B cell (primary cell): Measurements from ENCODE around the gene PBX1. TPM values are rescaled to one million over a fixed set of nuclear protein-coding genes. Genes with fewer than 3 reads are reported as not detected.

Experiments
- ATAC-seq: fragments of 200-7000 bp; cut with Tn5 transposase; one replicate; pipeline ENCODE4 v1.10.0; 2021; ENCODE audit warnings: low read depth, mild to moderate bottlenecking, moderate number of reproducible peaks, moderate library complexity
- CTCF ChIA-PET: fragments of 350-600 bp; sonication (Branson Sonifier 250); formaldehyde crosslinking; loops from one replicate; lab custom pipeline; 2021; ENCODE audit warnings: antibody characterized with exemption, inconsistent platforms; lab: Charles Lee
- POLR2A ChIA-PET: fragments of 350-600 bp; sonication (Branson Sonifier 250); formaldehyde crosslinking; loops from one replicate; lab custom pipeline; 2021; ENCODE audit warnings: antibody characterized with exemption; lab: Charles Lee
- DNase-seq: peaks from one replicate; pipeline ENCODE4 v3.0.0; 2013
- H2AFZ ChIP-seq: 2 replicates; pipeline ENCODE4 v1.6.1; 2012; ENCODE audit warnings: mild to moderate bottlenecking, low read depth, low read length; ENCODE audit not compliant: insufficient read depth, poor library complexity, severe bottlenecking
- H3K27ac ChIP-seq, 2 donors: 1 replicate in 1 of 2; 2 replicates in 1 of 2; pipeline ENCODE4 v1.5.1; 2012 to 2013; ENCODE audit warnings: low read length in 2 of 2, mild to moderate bottlenecking in 2 of 2, moderate library complexity in 1 of 2
- H3K27me3 ChIP-seq, 4 experiments: fragments of 200-600 bp in 1 of 4; sonication (generic) in 1 of 4; replicated peaks in 1 of 4; 1 replicate in 2 of 4; 2 replicates in 2 of 4; pipeline versions ENCODE4 v1.6.1 to v1.7.0; 2013 to 2016; ENCODE audit warnings: low read length in 3 of 4, mild to moderate bottlenecking in 2 of 4, mixed read lengths in 1 of 4, moderate library complexity in 1 of 4; ENCODE audit not compliant: insufficient read depth in 4 of 4, control insufficient read depth in 3 of 4; ENCODE audit errors: control extremely low read depth in 1 of 4
- H3K36me3 ChIP-seq, 2 experiments: replicated peaks in 1 of 2; 1 replicate in 1 of 2; 2 replicates in 1 of 2; pipeline versions ENCODE4 v1.6.1 to v1.7.1; 2013; ENCODE audit warnings: low read length in 1 of 2; ENCODE audit not compliant: insufficient read depth in 2 of 2, control insufficient read depth in 1 of 2; ENCODE audit errors: control extremely low read depth in 1 of 2, extremely low read depth in 1 of 2
- H3K4me1 ChIP-seq, 2 donors: fragments of 200-600 bp in 1 of 2; sonication (generic) in 1 of 2; 1 replicate in 1 of 2; 2 replicates in 1 of 2; pipeline versions ENCODE4 v1.5.1 to v1.6.1; 2013 to 2017; ENCODE audit warnings: low read length in 2 of 2; ENCODE audit not compliant: control insufficient read depth in 2 of 2, insufficient read depth in 2 of 2
- H3K4me2 ChIP-seq: replicated peaks from 2 replicates; pipeline ENCODE3; 2012; ENCODE audit warnings: mild to moderate bottlenecking, low read depth, low read length; ENCODE audit not compliant: poor library complexity, severe bottlenecking
- H3K4me3 ChIP-seq, 5 experiments: fragments of 200-600 bp in 1 of 5; sonication (generic) in 1 of 5; 1 replicate in 3 of 5; 2 replicates in 2 of 5; pipeline versions ENCODE4 v1.5.1 to v1.7.0; 2011 to 2016; ENCODE audit warnings: low read length in 4 of 5, mild to moderate bottlenecking in 4 of 5, low read depth in 2 of 5, control low read depth in 1 of 5, moderate library complexity in 1 of 5; ENCODE audit not compliant: insufficient read depth in 1 of 5; ENCODE audit errors: control extremely low read depth in 1 of 5, extremely low read depth in 1 of 5
- H3K79me2 ChIP-seq: fragments of 200-600 bp; sonication (generic); one replicate; pipeline ENCODE4 v1.6.0; 2016; ENCODE audit warnings: low read length; ENCODE audit not compliant: control insufficient read depth, insufficient read depth
- H3K9ac ChIP-seq: fragments of 200-600 bp; sonication (generic); 2 replicates; pipeline ENCODE4 v1.6.1; 2017; ENCODE audit warnings: mild to moderate bottlenecking, low read length, moderate library complexity
- H3K9me3 ChIP-seq, 3 donors: one replicate each; pipeline versions ENCODE4 v1.6.1 to v1.7.1; 2013; ENCODE audit warnings: low read length in 2 of 3; ENCODE audit not compliant: control insufficient read depth in 2 of 3, insufficient read depth in 1 of 3; ENCODE audit errors: control extremely low read depth in 1 of 3
- H4K20me1 ChIP-seq: 2 replicates; pipeline ENCODE4 v1.6.0; 2012; ENCODE audit warnings: mild to moderate bottlenecking, low read length; ENCODE audit not compliant: insufficient read depth, control insufficient read depth, poor library complexity, severe bottlenecking
- H3K27ac Mint-ChIP-seq: one replicate; pipeline ENCODE4 v1.8.0; 2021; ENCODE audit warnings: mixed read lengths
- H3K27me3 Mint-ChIP-seq: one replicate; pipeline ENCODE4 v1.8.0; 2021; ENCODE audit warnings: mixed read lengths
- H3K4me1 Mint-ChIP-seq: one replicate; pipeline ENCODE4 v1.8.0; 2021; ENCODE audit warnings: mixed read lengths
- H3K4me3 Mint-ChIP-seq: one replicate; pipeline ENCODE4 v1.8.0; 2021; ENCODE audit warnings: mixed read lengths
- H3K9me3 Mint-ChIP-seq: one replicate; pipeline ENCODE4 v1.8.0; 2022; ENCODE audit warnings: mixed read lengths; ENCODE audit not compliant: insufficient read depth
- EZH2 ChIP-seq: IDR thresholded peaks from 2 replicates; pipeline ENCODE4 v1.6.1; 2012; ENCODE audit warnings: borderline replicate concordance, low read depth, mild to moderate bottlenecking, moderate library complexity, low read length; ENCODE audit not compliant: insufficient read depth, poor library complexity, severe bottlenecking
- WGBS: methylation state at CpG from one replicate; pipeline ENCODE4 v1.1.5; 2013; ENCODE audit warnings: missing lambda C conversion rate; ENCODE audit not compliant: insufficient coverage; 5-methylcytosine and 5-hydroxymethylcytosine counted together
- intact Hi-C: fragments of 100-400 bp; cut with micrococcal nuclease; formaldehyde crosslinking; loops from one replicate; pipeline ENCODE4 v1.10.0; 2022
- polyA plus RNA-seq: library from polyadenylated mRNA; depleted of rRNA; stranded (reverse); fragments of >200 nt; gene quantifications from 2 replicates; pipeline ENCODE4 v1.2.3, GENCODE V29; 2012
- total RNA-seq, 2 donors: library from RNA; stranded (reverse); fragments of 120-200 nt in 1 of 2; gene quantifications; 1 replicate in 1 of 2; 2 replicates in 1 of 2; pipeline versions ENCODE4 v1.2.3 to v1.2.4, GENCODE V29; 2013 to 2022
- TF ChIP-seq, protein P1 (sequence below): fragments of 200-600 bp; IDR thresholded peaks from one replicate; pipeline ENCODE4 v1.8.0; 2022; ENCODE audit warnings: antibody characterized with exemption, mild to moderate bottlenecking

The PBX1 gene
- total and polyA plus RNA-seq, 2 donors (not counting 1 experiment from before 2014, with no cell fraction given): 0.32 TPM; not detected in 1

DNA sequence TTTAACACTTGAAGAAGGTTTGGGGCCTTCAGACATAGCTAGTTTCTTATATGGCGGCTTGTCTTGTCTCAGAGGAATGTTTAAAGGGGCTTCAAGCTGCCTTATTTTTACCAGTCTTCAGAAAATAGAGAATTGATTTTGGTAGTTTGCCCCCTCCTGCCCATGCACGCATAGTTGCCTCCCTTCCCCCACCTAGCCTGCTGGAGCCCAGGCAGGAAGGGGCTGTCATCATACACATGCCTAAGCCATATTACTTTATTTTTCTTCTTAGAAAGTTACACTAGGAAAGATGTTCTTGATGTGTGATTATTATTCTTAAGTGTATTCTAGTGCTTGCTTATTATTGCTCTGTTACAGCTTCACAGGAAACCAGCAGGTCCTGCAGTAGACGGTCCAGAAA is 18.3 kb downstream of the PBX1 start:
- no peaks in the 10 kb centered on the region for H3K4me1 ChIP-seq
- POLR2A ChIA-PET: no interaction called here
- intact Hi-C loops: no loop called here
- H3K79me2 ChIP-seq: no peaks in the 10 kb centered on the region
- Mint-ChIP-seq H3K27me3 (peaks cover 4% of the 10 kb centered on the region), H3K4me3 (no peak overlapping the region), H3K9me3 (no peaks in the 10 kb centered on the region), H3K27ac (no peak overlapping the region), H3K4me1 (no peaks in the 10 kb centered on the region)
- no peak overlapping the region for H3K4me2 ChIP-seq
- no peak overlapping the region for H3K4me3 ChIP-seq
- no peak overlapping the region for H3K27ac ChIP-seq
- H3K9ac ChIP-seq: no peak overlapping the region
- no peak for DNase-seq
- no peak for TF ChIP-seq EZH2
- TF ChIP-seq, protein P1, sequence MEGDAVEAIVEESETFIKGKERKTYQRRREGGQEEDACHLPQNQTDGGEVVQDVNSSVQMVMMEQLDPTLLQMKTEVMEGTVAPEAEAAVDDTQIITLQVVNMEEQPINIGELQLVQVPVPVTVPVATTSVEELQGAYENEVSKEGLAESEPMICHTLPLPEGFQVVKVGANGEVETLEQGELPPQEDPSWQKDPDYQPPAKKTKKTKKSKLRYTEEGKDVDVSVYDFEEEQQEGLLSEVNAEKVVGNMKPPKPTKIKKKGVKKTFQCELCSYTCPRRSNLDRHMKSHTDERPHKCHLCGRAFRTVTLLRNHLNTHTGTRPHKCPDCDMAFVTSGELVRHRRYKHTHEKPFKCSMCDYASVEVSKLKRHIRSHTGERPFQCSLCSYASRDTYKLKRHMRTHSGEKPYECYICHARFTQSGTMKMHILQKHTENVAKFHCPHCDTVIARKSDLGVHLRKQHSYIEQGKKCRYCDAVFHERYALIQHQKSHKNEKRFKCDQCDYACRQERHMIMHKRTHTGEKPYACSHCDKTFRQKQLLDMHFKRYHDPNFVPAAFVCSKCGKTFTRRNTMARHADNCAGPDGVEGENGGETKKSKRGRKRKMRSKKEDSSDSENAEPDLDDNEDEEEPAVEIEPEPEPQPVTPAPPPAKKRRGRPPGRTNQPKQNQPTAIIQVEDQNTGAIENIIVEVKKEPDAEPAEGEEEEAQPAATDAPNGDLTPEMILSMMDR: no peak
- H2AFZ ChIP-seq: no peak overlapping the region
- no peak for ATAC-seq
- H3K27me3 ChIP-seq: no peaks in the 10 kb centered on the region
- peaks cover 0 to 8% (median 1%) of the 10 kb centered on the region in 3 donors for H3K9me3 ChIP-seq
- no peaks in the 10 kb centered on the region for H3K36me3 ChIP-seq
- WGBS: no CpG with 5 or more reads among the region's 3 CpGs
- no peaks in the 10 kb centered on the region for H4K20me1 ChIP-seq
- CTCF ChIA-PET: no interaction called here

DNA sequence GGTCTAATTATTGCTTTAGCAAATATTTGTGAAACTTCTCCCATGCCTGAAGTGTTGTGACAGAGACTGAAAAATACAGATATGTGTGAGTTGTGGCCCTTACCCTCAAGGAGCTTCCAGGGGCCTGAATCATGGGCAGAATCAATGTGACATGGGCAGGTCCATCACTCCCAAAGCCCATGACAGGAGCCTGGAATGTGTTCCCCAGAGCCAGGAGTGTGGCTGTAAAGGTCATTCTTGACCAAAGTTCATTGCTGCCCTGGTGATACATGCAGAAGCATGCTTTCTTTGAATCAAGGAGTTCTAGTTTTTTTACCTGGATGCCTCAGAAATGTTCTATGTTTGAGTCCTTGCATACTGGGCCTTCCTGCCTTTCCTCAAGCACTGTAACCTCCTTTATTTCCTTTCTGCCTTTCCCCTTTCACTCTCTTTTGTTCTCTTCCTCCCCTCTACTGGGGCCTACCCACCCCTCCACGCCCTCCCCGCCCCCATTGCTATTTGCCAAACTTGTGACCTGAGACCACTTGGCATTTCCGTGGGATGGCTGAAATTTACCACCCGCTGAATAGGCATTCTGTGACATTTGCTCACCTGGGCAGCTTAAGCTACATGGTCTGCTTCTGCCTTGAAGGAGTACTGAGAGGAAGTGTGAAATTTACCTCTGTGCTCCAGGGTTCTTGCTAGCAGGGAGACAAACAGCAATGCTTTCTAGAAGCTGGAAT is 19.7 kb downstream of the PBX1 start:
- no peak overlapping the region for H3K4me2 ChIP-seq
- intact Hi-C loops: no loop called here
- CTCF ChIA-PET: no interaction called here
- peaks cover 0 to 8% (median 1%) of the 10 kb centered on the region in 3 donors for H3K9me3 ChIP-seq
- H3K9me3 Mint-ChIP-seq: no peaks in the 10 kb centered on the region
- H3K4me1 Mint-ChIP-seq: no peaks in the 10 kb centered on the region
- 83% methylated on average over 3 of the region's 4 CpGs for WGBS
- no peaks in the 10 kb centered on the region for H3K27me3 Mint-ChIP-seq
- H3K27ac Mint-ChIP-seq: no peak overlapping the region
- no peak overlapping the region for H3K4me3 ChIP-seq
- H3K27me3 ChIP-seq: no peaks in the 10 kb centered on the region
- ATAC-seq (no peak), DNase-seq (no peak)
- H3K4me1 ChIP-seq: no peaks in the 10 kb centered on the region
- no peaks in the 10 kb centered on the region for H4K20me1 ChIP-seq
- POLR2A ChIA-PET: interaction anchor here (0.6 kb wide), 1 partner anchor 74 kb away, joined by 4 read pairs; no protein-coding TSS in a partner anchor
- H3K9ac ChIP-seq: no peak overlapping the region
- no peak overlapping the region for H2AFZ ChIP-seq
- H3K27ac ChIP-seq: no peak overlapping the region
- no peak for TF ChIP-seq EZH2
- TF ChIP-seq, protein P1: no peak
- no peak overlapping the region for H3K4me3 Mint-ChIP-seq
- H3K36me3 ChIP-seq: no peaks in the 10 kb centered on the region
- no peaks in the 10 kb centered on the region for H3K79me2 ChIP-seq
